Left forelimb (tissue), 1 donor: Measurements from ENCODE around the gene SOHLH2.

Source experiments
- DNase-seq: peaks from one replicate; pipeline ENCODE4 v3.0.0-alpha.2; 2018; ENCODE audit warnings: low spot score

The SOHLH2 gene

GRCh38 chr13:36188441-36188840 lies 25.9 kb downstream of the SOHLH2 start:
- DNase-seq = no peak

GRCh38 chr13:36183901-36184300 lies 30.5 kb downstream of the SOHLH2 start:
- DNase-seq = no peak

- no peak for DNase-seq
Measured at GRCh38 chr13:36175621-36176020, 38.7 kb downstream of the SOHLH2 start.

- DNase-seq = no peak
Measured at GRCh38 chr13:36174923-36175322, 39.4 kb downstream of the SOHLH2 start.

DNA sequence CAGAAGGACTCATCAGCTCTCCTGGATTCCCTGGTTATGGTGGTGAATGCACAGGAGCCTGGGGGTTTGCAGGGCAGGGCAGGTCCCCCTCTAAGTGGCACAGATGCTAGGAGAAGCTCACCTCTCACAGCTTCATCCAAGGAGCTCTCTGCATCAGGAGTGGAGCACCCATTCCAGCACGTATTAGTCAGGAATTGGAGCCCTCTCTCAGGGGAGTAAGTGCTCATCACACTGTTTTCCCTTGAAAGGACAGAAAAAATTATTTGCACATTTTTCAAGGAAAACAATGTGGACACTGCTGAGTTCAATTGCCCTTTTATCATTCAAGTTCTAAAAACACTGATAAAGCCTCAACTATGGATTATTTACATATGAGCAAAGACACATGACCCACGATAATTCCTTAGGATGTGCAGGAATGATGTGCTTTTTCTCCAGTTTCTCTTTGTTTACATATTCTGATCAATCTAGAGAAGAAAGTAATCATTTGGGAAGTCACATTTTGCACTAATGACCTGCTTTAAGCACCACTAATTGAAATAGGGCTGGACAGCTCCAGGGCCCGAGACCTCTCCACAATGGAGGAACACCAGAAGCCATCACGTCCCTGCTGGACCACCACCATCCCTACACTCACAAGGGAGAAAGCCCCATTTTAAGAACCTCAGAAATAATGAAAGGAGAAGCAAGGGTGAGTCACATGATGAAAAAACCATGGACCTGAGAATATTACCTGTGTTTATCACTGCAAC lies 40.6 kb downstream of the SOHLH2 start:
- no peak for DNase-seq

DNA sequence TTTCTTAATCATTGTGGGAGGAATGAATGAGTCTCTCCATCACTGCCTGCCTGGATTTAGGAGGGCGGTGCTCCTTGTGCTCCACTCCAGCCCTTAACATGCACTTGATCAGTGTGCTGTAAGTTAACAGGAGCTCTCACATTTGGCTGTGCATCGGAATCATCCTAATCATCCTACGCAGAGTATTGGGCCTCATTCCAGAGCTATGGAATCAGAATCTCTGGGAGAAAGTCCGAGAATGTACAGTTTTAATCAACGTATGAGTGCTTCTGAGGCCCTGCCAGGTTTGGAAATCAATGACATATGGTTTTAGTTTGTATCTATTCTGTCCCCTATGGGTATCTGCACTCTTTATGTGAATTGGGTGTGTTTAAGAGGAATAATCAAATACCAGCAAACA lies 48.3 kb downstream of the SOHLH2 start:
- DNase-seq = no peak

DNA sequence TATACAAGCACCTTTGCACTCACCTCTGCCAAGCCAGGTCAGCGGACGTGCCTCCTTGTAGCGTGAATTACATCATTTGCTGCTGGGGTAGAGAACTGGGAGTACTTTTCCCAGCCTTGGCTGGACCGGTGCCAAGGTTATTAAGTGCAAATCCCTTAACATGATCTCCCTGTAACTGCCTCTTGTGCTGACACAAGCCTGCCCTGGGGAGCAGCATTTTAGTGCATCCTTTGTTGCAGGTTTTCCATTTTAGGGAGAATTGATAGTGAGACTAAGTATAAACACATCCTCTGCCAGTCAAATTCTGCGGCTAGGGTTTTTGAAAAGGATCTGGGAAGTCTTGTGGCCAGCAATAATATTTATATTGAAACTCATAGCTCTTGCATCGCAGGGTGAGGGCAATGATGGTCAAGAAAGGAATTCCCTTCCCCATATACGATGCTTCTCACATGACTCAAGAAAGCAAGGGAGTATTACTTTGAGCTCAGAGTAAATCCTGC lies 50.5 kb downstream of the SOHLH2 start:
- DNase-seq = no peak

GRCh38 chr13:36163286-36163685 lies 51.1 kb downstream of the SOHLH2 start:
- no peak for DNase-seq

GRCh38 chr13:36160297-36160696 lies 54.1 kb downstream of the SOHLH2 start:
- DNase-seq = no peak

DNA sequence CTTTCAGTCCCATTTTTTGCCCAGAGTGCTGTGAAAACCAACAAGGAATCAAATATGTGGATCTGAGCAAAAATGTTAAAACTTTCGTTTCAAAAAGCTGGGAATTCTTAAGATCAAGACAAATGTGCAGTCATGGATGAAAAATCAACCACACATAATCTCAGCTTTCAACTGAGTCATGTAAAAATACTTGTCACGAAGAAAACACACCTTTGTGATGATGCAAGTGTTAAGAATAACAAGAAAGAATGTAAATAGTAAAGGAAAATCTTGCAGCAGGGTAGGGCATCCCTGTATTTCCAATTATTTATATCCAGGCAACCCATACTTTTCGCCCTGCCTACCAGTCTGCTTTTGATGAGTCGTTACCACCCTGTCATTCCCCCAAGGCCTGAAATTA lies 55.7 kb downstream of the SOHLH2 start:
- no peak for DNase-seq

DNA sequence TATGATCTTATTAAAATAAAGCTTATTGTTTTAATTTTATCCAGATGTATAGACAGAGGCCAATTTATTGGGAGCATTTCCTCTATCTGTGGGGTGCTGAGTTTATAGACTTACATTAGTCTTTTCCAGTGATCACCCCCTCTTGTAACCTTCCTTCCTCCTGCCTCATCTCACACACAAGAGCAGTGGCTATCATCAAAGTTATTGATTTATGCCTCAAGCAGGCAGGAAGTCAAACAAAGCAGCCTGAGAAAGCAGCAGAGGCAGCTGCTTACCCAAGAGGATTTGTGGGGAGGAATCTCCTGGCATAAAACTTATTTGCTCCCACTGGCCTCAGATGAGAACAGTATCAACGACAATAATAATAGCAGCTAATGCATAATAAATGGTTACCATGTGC lies 56.9 kb downstream of the SOHLH2 start:
- no peak for DNase-seq

DNA sequence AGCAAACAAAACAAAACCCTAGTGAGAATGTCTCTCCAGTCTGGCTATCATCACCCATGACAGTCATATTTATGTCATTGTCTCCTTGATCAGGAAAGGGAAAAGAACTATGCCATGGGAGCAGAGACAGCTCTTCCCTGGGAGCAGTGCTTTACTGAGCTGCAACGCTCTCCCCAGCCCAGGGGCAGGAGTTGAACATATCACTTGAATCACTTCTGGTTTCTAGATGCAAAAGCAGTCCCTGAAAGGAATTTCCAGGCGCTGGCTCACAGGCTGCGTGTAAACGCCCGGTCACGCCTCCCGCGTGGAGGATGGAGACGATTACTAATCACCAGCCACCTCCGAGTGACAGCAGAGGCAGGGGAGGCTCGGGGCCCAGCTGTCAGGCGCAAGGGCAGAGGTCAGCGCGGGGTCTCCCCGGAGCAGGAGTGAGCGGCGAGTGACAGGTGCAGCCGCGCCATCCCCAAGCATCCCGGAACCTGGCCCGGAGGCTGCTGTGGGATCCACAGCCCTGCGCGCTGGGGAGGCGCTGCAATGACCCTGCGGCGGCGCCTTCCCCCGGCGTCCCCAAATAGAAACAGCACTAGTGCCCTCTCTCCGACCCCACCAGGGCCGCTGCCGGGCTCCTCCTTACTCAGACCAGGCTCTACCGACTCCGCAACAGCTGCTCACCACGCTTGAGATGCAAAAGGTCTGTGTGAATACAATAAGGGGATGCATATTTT lies 59.6 kb downstream of the SOHLH2 start:
- DNase-seq = no peak

DNA sequence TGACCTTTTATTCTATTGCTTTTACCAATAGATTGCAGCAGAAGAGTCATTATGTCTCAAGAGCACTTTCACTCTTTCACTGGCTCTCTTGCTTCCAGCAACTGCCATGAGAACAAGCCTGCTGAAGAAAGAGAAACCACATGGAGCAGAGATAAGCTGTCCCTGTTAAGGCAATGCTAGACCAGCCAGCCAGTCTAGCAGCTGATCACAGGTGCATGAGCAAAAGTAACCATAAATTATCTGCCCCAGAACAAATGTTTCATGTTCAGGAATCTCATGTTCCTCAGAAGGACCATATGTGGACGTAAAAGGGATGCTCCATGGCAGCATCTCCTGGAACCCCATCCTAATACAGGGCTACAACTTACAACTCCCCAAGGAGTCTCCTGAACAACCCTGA lies 62.8 kb downstream of the SOHLH2 start:
- no peak for DNase-seq

- no peak for DNase-seq
Measured at GRCh38 chr13:36148446-36148845, 65.9 kb downstream of the SOHLH2 start.

DNA sequence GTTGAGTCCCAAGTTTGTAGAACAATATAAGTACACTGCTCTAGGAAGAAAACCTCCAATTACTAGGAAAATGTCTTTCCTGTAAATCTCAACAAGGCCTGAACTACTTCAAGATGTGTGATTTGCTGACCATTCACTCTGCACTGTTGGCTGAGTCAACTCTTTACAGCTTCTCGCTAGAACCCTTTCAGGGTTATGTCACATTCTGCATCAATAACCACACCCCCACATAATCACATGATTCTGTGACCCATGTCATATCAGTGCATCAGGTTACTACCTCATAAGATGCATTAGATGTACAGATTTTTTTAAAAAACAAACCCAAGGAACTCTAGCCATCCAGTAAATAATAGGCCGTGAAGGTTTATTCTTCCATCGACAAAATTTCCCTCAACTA lies 67.0 kb downstream of the SOHLH2 start:
- no peak for DNase-seq

- no peak for DNase-seq
Measured at GRCh38 chr13:36146511-36147269, 67.7 kb downstream of the SOHLH2 start.

- DNase-seq = no peak
Measured at GRCh38 chr13:36143738-36144137, 70.6 kb downstream of the SOHLH2 start.

DNA sequence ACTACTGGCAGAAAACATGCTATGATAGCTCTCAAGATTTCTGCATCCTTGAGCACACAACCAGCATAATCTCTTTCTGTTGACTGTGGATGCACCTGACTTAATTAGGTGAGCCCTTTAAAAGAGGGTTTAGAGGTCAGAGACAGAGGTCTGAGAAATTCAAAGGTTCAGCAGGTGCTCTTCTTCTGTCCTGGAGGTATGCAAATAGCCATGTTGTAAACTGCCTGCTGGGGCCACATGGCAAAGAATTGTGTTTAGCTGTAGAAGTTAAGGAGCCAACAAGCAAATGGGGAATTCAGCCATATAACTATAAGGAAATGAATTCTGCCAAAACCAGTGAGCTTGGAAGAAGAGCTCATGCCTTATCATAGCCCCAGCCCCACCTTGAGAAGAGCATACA lies 71.6 kb downstream of the SOHLH2 start:
- DNase-seq = no peak

GRCh38 chr13:36135876-36136275 lies 78.5 kb downstream of the SOHLH2 start:
- DNase-seq = no peak

DNA sequence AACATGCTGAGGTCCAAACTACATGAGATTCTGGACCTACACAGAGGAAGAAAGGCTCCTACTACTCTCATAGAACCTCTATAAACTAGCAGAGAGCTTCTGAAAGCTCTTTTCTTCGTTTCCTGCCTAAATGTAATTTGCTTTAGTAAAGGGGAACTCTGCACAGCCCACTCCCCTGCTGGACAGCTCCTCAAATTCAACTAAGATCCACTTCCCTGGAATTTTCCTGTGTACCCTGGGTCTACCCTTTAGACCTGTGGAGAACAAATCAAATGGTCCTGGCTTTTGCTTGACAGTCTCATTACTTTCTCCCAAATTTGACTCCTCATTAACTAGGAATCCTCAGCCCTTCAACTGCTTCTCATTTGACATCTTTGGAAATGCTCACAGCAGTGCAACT lies 79.7 kb downstream of the SOHLH2 start:
- no peak for DNase-seq

DNA sequence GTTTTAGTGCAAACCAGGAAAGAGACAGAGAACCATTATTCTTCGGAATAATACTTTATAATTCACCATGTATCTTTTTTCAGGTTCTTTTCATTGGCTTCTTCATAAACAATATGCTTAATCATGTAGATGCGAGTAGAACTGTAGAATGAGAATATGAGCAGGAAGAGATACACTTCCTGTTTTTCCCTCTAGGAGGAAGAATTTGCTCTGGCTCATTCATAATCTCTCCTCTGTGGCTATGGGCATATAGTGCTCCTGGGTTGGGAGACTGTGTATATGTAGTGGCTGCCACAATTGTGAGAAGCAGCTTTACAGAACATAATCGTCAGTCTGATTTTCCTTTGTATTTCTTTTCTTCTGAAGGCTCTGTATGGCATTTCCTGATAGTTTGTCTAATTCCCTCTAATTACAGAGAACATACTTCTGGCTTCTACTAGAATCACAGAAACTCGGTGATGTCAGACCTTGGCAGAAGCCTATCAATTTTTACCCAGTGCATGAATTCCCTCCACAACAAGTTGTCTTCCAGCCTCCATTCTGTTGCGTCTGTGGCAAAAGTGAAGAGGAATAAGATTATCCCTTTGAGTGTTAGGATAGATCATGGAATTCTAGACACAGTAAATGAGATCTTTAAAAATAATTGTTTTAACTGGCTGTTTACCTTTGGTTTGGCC lies 80.3 kb downstream of the SOHLH2 start:
- no peak for DNase-seq

DNA sequence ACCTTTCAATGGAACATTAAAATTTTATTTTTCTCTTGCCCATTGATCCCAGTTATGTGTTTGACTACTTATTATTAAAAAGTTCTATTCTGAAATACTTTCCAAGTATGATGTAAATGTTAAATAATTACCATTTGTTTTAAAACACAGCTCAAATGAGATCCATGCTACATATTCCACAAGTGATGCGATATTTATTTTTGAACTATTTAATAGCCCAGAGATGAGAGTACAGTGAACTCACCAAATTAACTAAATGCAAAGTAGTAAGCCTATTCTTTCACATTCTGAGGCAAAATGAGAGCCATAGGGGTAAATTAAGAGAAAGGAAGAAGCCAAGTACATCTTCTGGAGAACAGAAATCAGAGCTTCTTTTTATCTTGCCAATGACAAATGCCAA lies 82.0 kb downstream of the SOHLH2 start:
- DNase-seq = no peak
